SK-N-SH (cell line): ENCODE data around the gene RREB1.

Experiments
- CTCF ChIP-seq: fragments of 200-600 bp; sonication (generic); IDR thresholded peaks from 2 replicates; pipeline ENCODE4 v1.6.1; 2017; ENCODE audit warnings: antibody characterized with exemption, mild to moderate bottlenecking, moderate library complexity
- EP300 ChIP-seq, 2 experiments: IDR thresholded peaks; 2 replicates each; pipeline versions ENCODE4 v1.4.0 to v1.6.1; 2012; ENCODE audit warnings: borderline replicate concordance in 1 of 2, low read depth in 1 of 2, low read length in 1 of 2
- MEF2A ChIP-seq: IDR thresholded peaks from 2 replicates; pipeline ENCODE4 v1.4.0; 2012; ENCODE audit warnings: low read depth, borderline replicate concordance
- NFIC ChIP-seq: IDR thresholded peaks from 2 replicates; pipeline ENCODE4 v1.4.0; 2012; ENCODE audit warnings: borderline replicate concordance
- NRF1 ChIP-seq: IDR thresholded peaks from 2 replicates; pipeline ENCODE4 v1.6.1; 2012; ENCODE audit warnings: low read depth, mild to moderate bottlenecking, low read length
- RFX5 ChIP-seq: IDR thresholded peaks from 2 replicates; pipeline ENCODE4 v1.6.1; 2012; ENCODE audit warnings: mild to moderate bottlenecking, improper control_type of control experiment, low read length
- SMC3 ChIP-seq: IDR thresholded peaks from 2 replicates; pipeline ENCODE4 v1.6.1; 2012; ENCODE audit warnings: low read depth, low read length, improper control_type of control experiment
- TAF1 ChIP-seq: IDR thresholded peaks from 2 replicates; pipeline ENCODE4 v1.6.1; 2012; ENCODE audit warnings: low read depth, mild to moderate bottlenecking, low read length, moderate library complexity, borderline replicate concordance
- TEAD4 ChIP-seq: IDR thresholded peaks from 2 replicates; pipeline ENCODE4 v1.4.0; 2012; ENCODE audit warnings: mild to moderate bottlenecking, borderline replicate concordance; ENCODE audit not compliant: insufficient read depth

DNA sequence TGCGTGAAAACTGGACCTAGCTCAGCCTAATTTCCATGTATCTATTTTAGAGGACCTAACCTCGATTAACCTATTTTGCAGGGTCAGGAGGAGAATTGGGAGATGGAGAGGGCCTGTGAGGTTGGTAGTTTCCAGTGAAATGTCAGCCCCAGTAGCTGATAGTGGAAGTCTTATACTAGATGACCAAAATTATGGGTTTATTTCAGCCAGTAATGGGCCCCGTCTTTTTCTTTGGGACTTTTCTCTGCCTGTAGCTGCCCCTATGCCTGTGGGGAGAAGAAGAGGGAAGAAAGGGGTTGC lies 37.8 kb downstream of the RREB1 start:
- no peak for TF ChIP-seq NFIC
- no peak for TF ChIP-seq CTCF
- no peak for TF ChIP-seq RFX5
- TF ChIP-seq TEAD4, result no peak
- TF ChIP-seq EP300 (IDR thresholded peaks at IDR 0.05; ENCODE audit: borderline replicate concordance in 1 of 2, low read depth in 1 of 2, low read length in 1 of 2), result no peak
- TF ChIP-seq MEF2A, result no peak
- no peak for TF ChIP-seq NRF1
- no peak for TF ChIP-seq SMC3
- no peak for TF ChIP-seq TAF1
